WI38 (cell line): ENCODE measurements around the gene TBCK.
"Not testable (repeated sequence)": the region's sequence is repeated elsewhere in the genome, so short reads cannot be mapped to it uniquely, and the experiment has no call there.

Source experiments
- H3K4me3 ChIP-seq: 2 replicates; pipeline ENCODE4 v1.5.1; 2011; ENCODE audit warnings: low read depth, mild to moderate bottlenecking, control low read depth, low read length
- CTCF ChIP-seq: IDR thresholded peaks from 2 replicates; pipeline ENCODE4 v1.5.1; 2012; ENCODE audit warnings: low read depth, mild to moderate bottlenecking, control low read depth, low read length

The TBCK gene

GRCh38 chr4:106222548-106222947 lies 93.5 kb downstream of the TBCK start:
- no peak overlapping the region for H3K4me3 ChIP-seq

GRCh38 chr4:106213291-106213690 lies 102.7 kb downstream of the TBCK start:
- H3K4me3 ChIP-seq = not testable (repeated sequence)

More at GRCh38 chr4:106222548-106222947, 93.5 kb downstream of the TBCK start:
- TF ChIP-seq CTCF = no peak

GRCh38 chr4:106210021-106210420 lies 106.0 kb downstream of the TBCK start:
- no peak for TF ChIP-seq CTCF
- H3K4me3 ChIP-seq = no peak overlapping the region

- H3K4me3 ChIP-seq = no peak overlapping the region
- no peak for TF ChIP-seq CTCF
Observed at GRCh38 chr4:106208481-106209460, 107.2 kb downstream of the TBCK start.

GRCh38 chr4:106201373-106201772 lies 114.6 kb downstream of the TBCK start:
- no peak for TF ChIP-seq CTCF
- no peak overlapping the region for H3K4me3 ChIP-seq

GRCh38 chr4:106195435-106195950 lies 120.5 kb downstream of the TBCK start:
- no peak overlapping the region for H3K4me3 ChIP-seq
- no peak for TF ChIP-seq CTCF

- no peak for TF ChIP-seq CTCF
- no peak overlapping the region for H3K4me3 ChIP-seq
Observed at GRCh38 chr4:106194801-106195200, 121.2 kb downstream of the TBCK start.
